Keratinocyte (primary cell): Measurements from ENCODE around the gene MAPK7. TPM values are rescaled to one million over a fixed set of nuclear protein-coding genes. Genes with fewer than 3 reads are reported as not detected.

Experiments
- DNase-seq: peaks from one replicate; pipeline ENCODE4 v3.0.0-alpha.2; 2011; ENCODE audit warnings: low read depth, missing footprints, low spot score
- FAIRE-seq: peaks from 2 replicates; lab custom pipeline; 2011; peaks lifted over from hg19 to GRCh38; lab: Jason Lieb, UNC
- H2AFZ ChIP-seq: 2 replicates; pipeline ENCODE4 v1.6.0; 2012; ENCODE audit warnings: low read length, control low read depth, inconsistent platforms; ENCODE audit not compliant: control insufficient read depth
- H3K27ac ChIP-seq: 2 replicates; pipeline ENCODE4 v1.5.1; 2011; ENCODE audit warnings: low read length; ENCODE audit not compliant: control insufficient read depth, insufficient read depth
- H3K27me3 ChIP-seq: 3 replicates; pipeline ENCODE4 v1.6.0; 2011; ENCODE audit warnings: low read length; ENCODE audit not compliant: control insufficient read depth, insufficient read depth; ENCODE audit errors: extremely low read depth
- H3K36me3 ChIP-seq, 2 experiments: 2 replicates in 1 of 2; 3 replicates in 1 of 2; pipeline ENCODE4 v1.5.1; 2011; ENCODE audit warnings: low read length in 2 of 2, mild to moderate bottlenecking in 1 of 2; ENCODE audit not compliant: control insufficient read depth in 2 of 2, insufficient read depth in 2 of 2; ENCODE audit errors: extremely low read depth in 1 of 2
- H3K4me1 ChIP-seq: 3 replicates; pipeline ENCODE4 v1.5.1; 2011; ENCODE audit warnings: low read length; ENCODE audit not compliant: control insufficient read depth, insufficient read depth; ENCODE audit errors: extremely low read depth
- H3K4me2 ChIP-seq: 3 replicates; pipeline ENCODE4 v1.6.0; 2011; ENCODE audit warnings: low read depth, low read length; ENCODE audit not compliant: control insufficient read depth, insufficient read depth; ENCODE audit errors: extremely low read depth
- H3K4me3 ChIP-seq, 3 experiments: fragments of 200-600 bp in 1 of 3; sonication (generic) in 1 of 3; 2 replicates in 2 of 3; 3 replicates in 1 of 3; pipeline ENCODE4 v1.5.1; 2011 to 2016; ENCODE audit warnings: low read length in 3 of 3, mild to moderate bottlenecking in 3 of 3, control low read depth in 2 of 3, inconsistent platforms in 1 of 3, low read depth in 1 of 3, mixed read lengths in 1 of 3, mixed run types in 1 of 3, moderate library complexity in 1 of 3; ENCODE audit not compliant: control insufficient read depth in 2 of 3, insufficient read depth in 2 of 3; ENCODE audit errors: extremely low read depth in 1 of 3
- H3K79me2 ChIP-seq: 2 replicates; pipeline ENCODE4 v1.6.0; 2012; ENCODE audit warnings: low read length; ENCODE audit not compliant: control insufficient read depth, insufficient read depth
- H3K9ac ChIP-seq: 3 replicates; pipeline ENCODE4 v1.6.0; 2011; ENCODE audit warnings: low read length; ENCODE audit not compliant: control insufficient read depth, insufficient read depth; ENCODE audit errors: extremely low read depth
- H3K9me1 ChIP-seq: 3 replicates; pipeline ENCODE4 v1.6.0; 2011; ENCODE audit warnings: low read length; ENCODE audit not compliant: control insufficient read depth, insufficient read depth; ENCODE audit errors: extremely low read depth
- H3K9me3 ChIP-seq: 2 replicates; pipeline ENCODE4 v1.5.1; 2012; ENCODE audit warnings: low read depth, low read length; ENCODE audit not compliant: control insufficient read depth
- H4K20me1 ChIP-seq: 3 replicates; pipeline ENCODE4 v1.6.0; 2011; ENCODE audit warnings: low read length; ENCODE audit not compliant: control insufficient read depth, insufficient read depth; ENCODE audit errors: extremely low read depth
- EZH2 ChIP-seq: IDR thresholded peaks from one replicate; pipeline ENCODE4 v1.6.1; 2012; ENCODE audit warnings: inconsistent platforms, mild to moderate bottlenecking, low read length, moderate library complexity
- dilution Hi-C: fragments of 300-500 bp; cut with MboI; formaldehyde crosslinking; loops from one replicate; pipeline ENCODE4 v1.7.0; 2020; ENCODE audit warnings: low sequenced_read_pairs; ENCODE audit not compliant: extremely low pct_ligation_motif_present
- polyA plus RNA-seq, 5 experiments: library from polyadenylated mRNA; depleted of rRNA in 3 of 5; stranded (reverse) in 3 of 5; stranded (forward) in 1 of 5; unstranded in 1 of 5; fragments of >200 nt; gene quantifications; 1 replicate in 1 of 5; 2 replicates in 3 of 5; 3 replicates in 1 of 5; pipeline versions ENCODE4 v1.2.1 to v1.2.3, GENCODE V29; 2011 to 2012; ENCODE audit warnings: missing spikeins in 2 of 5, low read depth in 1 of 5, low replicate concordance in 1 of 5
- TF ChIP-seq, protein P1 (sequence below), 3 experiments: IDR thresholded peaks in 1 of 3; conservative IDR thresholded peaks in 1 of 3; optimal IDR thresholded peaks in 1 of 3; 2 replicates in 2 of 3; 3 replicates in 1 of 3; pipeline versions ENCODE3 to v1.5.1; 2011; ENCODE audit warnings: low read length in 3 of 3, mild to moderate bottlenecking in 3 of 3, moderate library complexity in 2 of 3, control low read depth in 1 of 3, inconsistent platforms in 1 of 3; ENCODE audit not compliant: insufficient read depth in 2 of 3; ENCODE audit errors: extremely low read depth in 1 of 3

MAPK7 gene
- polyA plus RNA-seq, 1 donor (not counting 4 experiments of a cell fraction or from before 2014, with no cell fraction given), result 4.3 TPM

GRCh38 chr17:19403021-19403420 lies 24.7 kb downstream of the MAPK7 start:
- Histone ChIP-seq H3K79me2 (no peaks in the 10 kb centered on the region), H3K27me3 (no peaks in the 10 kb centered on the region), H3K9me3 (no peaks in the 10 kb centered on the region), H2AFZ (no peak overlapping the region), H3K9me1 (no peaks in the 10 kb centered on the region), H3K36me3 (no peaks in the 10 kb centered on the region), H3K4me2 (no peak overlapping the region), H4K20me1 (no peaks in the 10 kb centered on the region), H3K4me1 (peaks cover 2% of the 10 kb centered on the region), H3K4me3 (no peak overlapping the region), H3K9ac (no peak overlapping the region), H3K27ac (no peak overlapping the region)
- no peak for DNase-seq
- dilution Hi-C loops, result no loop called here
- TF ChIP-seq, protein P1, sequence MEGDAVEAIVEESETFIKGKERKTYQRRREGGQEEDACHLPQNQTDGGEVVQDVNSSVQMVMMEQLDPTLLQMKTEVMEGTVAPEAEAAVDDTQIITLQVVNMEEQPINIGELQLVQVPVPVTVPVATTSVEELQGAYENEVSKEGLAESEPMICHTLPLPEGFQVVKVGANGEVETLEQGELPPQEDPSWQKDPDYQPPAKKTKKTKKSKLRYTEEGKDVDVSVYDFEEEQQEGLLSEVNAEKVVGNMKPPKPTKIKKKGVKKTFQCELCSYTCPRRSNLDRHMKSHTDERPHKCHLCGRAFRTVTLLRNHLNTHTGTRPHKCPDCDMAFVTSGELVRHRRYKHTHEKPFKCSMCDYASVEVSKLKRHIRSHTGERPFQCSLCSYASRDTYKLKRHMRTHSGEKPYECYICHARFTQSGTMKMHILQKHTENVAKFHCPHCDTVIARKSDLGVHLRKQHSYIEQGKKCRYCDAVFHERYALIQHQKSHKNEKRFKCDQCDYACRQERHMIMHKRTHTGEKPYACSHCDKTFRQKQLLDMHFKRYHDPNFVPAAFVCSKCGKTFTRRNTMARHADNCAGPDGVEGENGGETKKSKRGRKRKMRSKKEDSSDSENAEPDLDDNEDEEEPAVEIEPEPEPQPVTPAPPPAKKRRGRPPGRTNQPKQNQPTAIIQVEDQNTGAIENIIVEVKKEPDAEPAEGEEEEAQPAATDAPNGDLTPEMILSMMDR (optimal IDR thresholded peaks at IDR 0.05 in 1 of 3, IDR thresholded peaks at IDR 0.05 in 1 of 3, conservative IDR thresholded peaks at IDR 0.05 in 1 of 3; ENCODE audit: extremely low read depth in 1 of 3, insufficient read depth in 2 of 3, low read length in 3 of 3), result no peak
- TF ChIP-seq EZH2, result no peak
- FAIRE-seq, result no peak

- Histone ChIP-seq H3K4me2 (no peak overlapping the region), H3K27ac (no peak overlapping the region), H3K9me1 (no peaks in the 10 kb centered on the region), H3K27me3 (no peaks in the 10 kb centered on the region), H3K4me3 (no peak overlapping the region), H2AFZ (no peak overlapping the region), H3K9ac (no peak overlapping the region), H3K36me3 (no peaks in the 10 kb centered on the region), H3K9me3 (no peaks in the 10 kb centered on the region), H3K4me1 (peaks cover 3% of the 10 kb centered on the region), H3K79me2 (no peaks in the 10 kb centered on the region), H4K20me1 (no peaks in the 10 kb centered on the region)
- no peak for TF ChIP-seq EZH2
- TF ChIP-seq, protein P1 (optimal IDR thresholded peaks at IDR 0.05 in 1 of 3, IDR thresholded peaks at IDR 0.05 in 1 of 3, conservative IDR thresholded peaks at IDR 0.05 in 1 of 3; ENCODE audit: extremely low read depth in 1 of 3, insufficient read depth in 2 of 3, low read length in 3 of 3), result no peak
- FAIRE-seq (no peak), DNase-seq (no peak)
- dilution Hi-C loops, result no loop called here
Measured at GRCh38 chr17:19404264-19404663, 26.0 kb downstream of the MAPK7 start.
